ENCODE measurements around the gene SLC22A6. TPM values are rescaled to one million over a fixed set of nuclear protein-coding genes. Genes with fewer than 3 reads are reported as not detected.

Gene SLC22A6, protein sequence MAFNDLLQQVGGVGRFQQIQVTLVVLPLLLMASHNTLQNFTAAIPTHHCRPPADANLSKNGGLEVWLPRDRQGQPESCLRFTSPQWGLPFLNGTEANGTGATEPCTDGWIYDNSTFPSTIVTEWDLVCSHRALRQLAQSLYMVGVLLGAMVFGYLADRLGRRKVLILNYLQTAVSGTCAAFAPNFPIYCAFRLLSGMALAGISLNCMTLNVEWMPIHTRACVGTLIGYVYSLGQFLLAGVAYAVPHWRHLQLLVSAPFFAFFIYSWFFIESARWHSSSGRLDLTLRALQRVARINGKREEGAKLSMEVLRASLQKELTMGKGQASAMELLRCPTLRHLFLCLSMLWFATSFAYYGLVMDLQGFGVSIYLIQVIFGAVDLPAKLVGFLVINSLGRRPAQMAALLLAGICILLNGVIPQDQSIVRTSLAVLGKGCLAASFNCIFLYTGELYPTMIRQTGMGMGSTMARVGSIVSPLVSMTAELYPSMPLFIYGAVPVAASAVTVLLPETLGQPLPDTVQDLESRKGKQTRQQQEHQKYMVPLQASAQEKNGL
- total RNA-seq = not detected

- Histone ChIP-seq H3K4me3 (replicated peaks in 1 of 3) (no peak within 1 kb of the TSS), H3K27me3 (no peaks in the 10 kb centered on the region), H3K4me1 (no peaks in the 10 kb centered on the region), H3K9me3 (no peaks in the 10 kb centered on the region), H3K27ac (no peak within 1 kb of the TSS), H3K36me3 (no peaks in the 10 kb centered on the region)
- intact Hi-C loops (cut with DNase I) = no loop called here
- no peak for TF ChIP-seq POLR2A (IDR thresholded peaks at IDR 0.05)
- TF ChIP-seq CTCF (IDR thresholded peaks at IDR 0.05) = no peak
- 78 to 84% methylated on average over 10 to 14 of the region's 14 CpGs for WGBS, 2 donors
- no peak for DNase-seq
Observed at GRCh38 chr11:62984451-62984991, at the start of gene SLC22A6. Gene SLC22A6, minus strand, starts transcription at chr11:62984967. Its CDS starts 277 bp downstream, at chr11:62984690.

DNA sequence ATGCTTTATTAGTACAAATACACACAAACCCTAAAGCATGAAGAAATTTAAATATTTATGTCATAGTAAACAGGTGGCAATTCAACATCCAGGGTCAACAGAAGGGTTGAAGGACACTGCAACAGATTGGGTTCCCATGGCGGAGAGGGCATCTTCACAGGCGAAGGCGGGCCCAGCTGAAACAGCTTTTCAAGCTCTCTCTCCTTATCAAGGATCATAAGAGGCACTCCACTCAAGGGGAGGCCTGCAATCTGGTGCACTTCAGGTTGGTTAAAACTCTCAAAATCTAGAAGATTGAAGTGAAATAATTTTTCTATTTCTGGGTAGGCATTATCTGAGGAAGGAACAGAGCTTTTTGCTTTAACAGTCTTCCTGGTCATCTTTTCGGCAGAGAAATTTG, 47.7 kb upstream of the SLC22A6 start:
- intact Hi-C loops (cut with DNase I) = loop anchor here (10.0 kb wide), 1 partner anchor 182 kb away; no protein-coding TSS in a partner anchor
- Histone ChIP-seq H3K27ac (no peak overlapping the region), H3K4me1 (no peaks in the 10 kb centered on the region), H3K36me3 (no peaks in the 10 kb centered on the region), H3K9me3 (no peaks in the 10 kb centered on the region), H3K27me3 (no peaks in the 10 kb centered on the region), H3K4me3 (replicated peaks in 1 of 3) (no peak overlapping the region)
- TF ChIP-seq CTCF (IDR thresholded peaks at IDR 0.05) (no peak), POLR2A (IDR thresholded peaks at IDR 0.05) (no peak)
- no peak for DNase-seq
- 63 to 66% methylated on average over 4 of the region's 4 CpGs for WGBS, 2 donors

GRCh38 chr11:63023841-63024648, 39.3 kb upstream of the SLC22A6 start:
- no peaks in the 10 kb centered on the region for H3K9me3 ChIP-seq
- peak; percentile 88 to 92 for DNase-seq
- TF ChIP-seq CTCF (IDR thresholded peaks at IDR 0.05) = peak; percentile 98 to 100 (median 99)
- no peak for TF ChIP-seq POLR2A (IDR thresholded peaks at IDR 0.05)
- WGBS, 2 donors = 18 to 19% methylated on average over 17 to 19 of the region's 19 CpGs
- H3K27me3 ChIP-seq = no peaks in the 10 kb centered on the region
- H3K4me1 ChIP-seq = peaks cover 0 to 5% of the 10 kb centered on the region in 2 donors
- H3K4me3 ChIP-seq (replicated peaks in 1 of 3) = no peak overlapping the region
- H3K27ac ChIP-seq = no peak overlapping the region
- H3K36me3 ChIP-seq = no peaks in the 10 kb centered on the region
- intact Hi-C loops (cut with DNase I) = loop anchor here (2.0 kb wide), 1 partner anchor 117 kb away; no protein-coding TSS in a partner anchor

DNA sequence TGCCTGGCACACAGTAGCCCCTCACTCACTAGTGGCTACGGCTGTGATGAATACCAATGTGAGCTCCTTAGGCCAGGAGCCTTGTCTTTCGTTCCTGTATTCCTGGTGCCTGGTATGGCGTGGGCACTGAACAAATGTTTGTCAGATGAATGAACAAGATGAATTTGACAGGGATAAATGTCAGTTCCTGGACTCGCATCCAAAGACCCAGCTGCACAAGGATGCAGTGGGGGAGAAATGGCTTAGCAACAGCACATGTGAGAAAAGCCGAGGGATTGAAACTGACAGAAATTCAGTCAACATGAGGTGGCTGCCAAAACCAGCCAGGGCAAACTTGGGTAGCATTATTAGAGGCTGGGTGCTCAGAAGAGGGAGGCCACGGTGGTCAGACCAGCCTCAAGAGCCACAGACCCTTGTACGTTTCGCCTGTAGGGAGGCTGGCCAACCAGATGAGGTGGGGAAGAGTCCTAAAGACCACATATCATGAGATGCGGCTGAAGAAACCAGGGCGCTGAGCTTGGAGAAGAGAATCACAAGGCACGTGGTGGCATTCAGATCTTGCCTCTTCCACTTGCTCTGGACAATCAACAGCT, 38.6 kb upstream of the SLC22A6 start:
- H3K27me3 ChIP-seq = no peaks in the 10 kb centered on the region
- TF ChIP-seq CTCF (IDR thresholded peaks at IDR 0.05) (no peak), POLR2A (IDR thresholded peaks at IDR 0.05) (no peak)
- 89 to 93% methylated on average over 11 of the region's 11 CpGs for WGBS, 2 donors
- no peaks in the 10 kb centered on the region for H3K9me3 ChIP-seq
- H3K4me1 ChIP-seq = peaks cover 0 to 5% of the 10 kb centered on the region in 2 donors
- DNase-seq = no peak
- H3K27ac ChIP-seq = no peak overlapping the region
- no peak overlapping the region for H3K4me3 ChIP-seq (replicated peaks in 1 of 3)
- no peaks in the 10 kb centered on the region for H3K36me3 ChIP-seq
- intact Hi-C loops (cut with DNase I) = loop anchor here (2.0 kb wide), 1 partner anchor 117 kb away; no protein-coding TSS in a partner anchor
